GM21381 (cell line): ENCODE results near the gene CXCR2.
A peak's percentile ranks its signal among the peaks of the same experiment; 100 is the strongest.

Experiments used
- ATAC-seq: cut with Tn5 transposase; IDR thresholded peaks from one replicate; pipeline ENCODE4 v1.9.1; 2021; ENCODE audit warnings: mild to moderate bottlenecking, moderate library complexity; ENCODE audit not compliant: unreplicated experiment

The CXCR2 gene

GRCh38 chr2:218180467-218181114 lies 54.8 kb downstream of the CXCR2 start:
- ATAC-seq = no peak

GRCh38 chr2:218184331-218184730 lies 58.5 kb downstream of the CXCR2 start:
- ATAC-seq = no peak

- peak; percentile 72 for ATAC-seq
Measured at GRCh38 chr2:218186355-218186766, 60.5 kb downstream of the CXCR2 start.
